ENCODE data around the gene TMEM18. TPM values are rescaled to one million over a fixed set of nuclear protein-coding genes. Genes with fewer than 3 reads are reported as not detected.

Gene TMEM18
- total RNA-seq, 4 donors from 2014 or later, result 20.1 to 44.1 (median 23.4) TPM

DNA sequence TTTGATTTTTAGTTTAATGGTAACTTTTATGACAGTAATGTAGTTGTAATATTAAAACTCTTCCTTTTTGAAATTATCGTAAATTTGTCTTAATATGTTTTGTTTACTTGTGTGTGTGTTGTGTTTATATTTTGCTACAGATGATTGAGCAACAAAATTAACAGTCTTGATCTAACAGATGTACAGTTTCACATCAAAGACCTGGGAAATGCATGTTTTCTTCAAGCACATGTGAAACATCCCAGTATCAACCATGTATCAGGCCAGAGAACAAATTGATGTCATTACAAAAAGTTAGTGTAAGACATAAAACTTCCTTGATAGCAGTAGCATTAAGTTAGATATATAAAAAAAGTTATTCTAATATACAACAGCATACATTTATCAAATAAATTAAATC lies 45.5 kb downstream of the TMEM18 start:
- Histone ChIP-seq H3K4me1 (peaks cover 0 to 5% (median 2%) of the 10 kb centered on the region in 4 donors), H3K4me3 (no peak overlapping the region), H3K27ac (no peak overlapping the region), H3K36me3 (no peaks in the 10 kb centered on the region), H3K9me3 (no peaks in the 10 kb centered on the region), H3K27me3 (no peaks in the 10 kb centered on the region)
- TF ChIP-seq, protein P1, sequence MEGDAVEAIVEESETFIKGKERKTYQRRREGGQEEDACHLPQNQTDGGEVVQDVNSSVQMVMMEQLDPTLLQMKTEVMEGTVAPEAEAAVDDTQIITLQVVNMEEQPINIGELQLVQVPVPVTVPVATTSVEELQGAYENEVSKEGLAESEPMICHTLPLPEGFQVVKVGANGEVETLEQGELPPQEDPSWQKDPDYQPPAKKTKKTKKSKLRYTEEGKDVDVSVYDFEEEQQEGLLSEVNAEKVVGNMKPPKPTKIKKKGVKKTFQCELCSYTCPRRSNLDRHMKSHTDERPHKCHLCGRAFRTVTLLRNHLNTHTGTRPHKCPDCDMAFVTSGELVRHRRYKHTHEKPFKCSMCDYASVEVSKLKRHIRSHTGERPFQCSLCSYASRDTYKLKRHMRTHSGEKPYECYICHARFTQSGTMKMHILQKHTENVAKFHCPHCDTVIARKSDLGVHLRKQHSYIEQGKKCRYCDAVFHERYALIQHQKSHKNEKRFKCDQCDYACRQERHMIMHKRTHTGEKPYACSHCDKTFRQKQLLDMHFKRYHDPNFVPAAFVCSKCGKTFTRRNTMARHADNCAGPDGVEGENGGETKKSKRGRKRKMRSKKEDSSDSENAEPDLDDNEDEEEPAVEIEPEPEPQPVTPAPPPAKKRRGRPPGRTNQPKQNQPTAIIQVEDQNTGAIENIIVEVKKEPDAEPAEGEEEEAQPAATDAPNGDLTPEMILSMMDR (IDR thresholded peaks at IDR 0.05), result no peak
- TF ChIP-seq POLR2A (IDR thresholded peaks at IDR 0.05) (no peak), EP300 (IDR thresholded peaks at IDR 0.05) (no peak)
- 92 to 97% methylated on average over 1 of the region's 1 CpG for WGBS, 2 donors
- no peak for DNase-seq (ENCODE audit: low spot score in 2 of 2)

DNA sequence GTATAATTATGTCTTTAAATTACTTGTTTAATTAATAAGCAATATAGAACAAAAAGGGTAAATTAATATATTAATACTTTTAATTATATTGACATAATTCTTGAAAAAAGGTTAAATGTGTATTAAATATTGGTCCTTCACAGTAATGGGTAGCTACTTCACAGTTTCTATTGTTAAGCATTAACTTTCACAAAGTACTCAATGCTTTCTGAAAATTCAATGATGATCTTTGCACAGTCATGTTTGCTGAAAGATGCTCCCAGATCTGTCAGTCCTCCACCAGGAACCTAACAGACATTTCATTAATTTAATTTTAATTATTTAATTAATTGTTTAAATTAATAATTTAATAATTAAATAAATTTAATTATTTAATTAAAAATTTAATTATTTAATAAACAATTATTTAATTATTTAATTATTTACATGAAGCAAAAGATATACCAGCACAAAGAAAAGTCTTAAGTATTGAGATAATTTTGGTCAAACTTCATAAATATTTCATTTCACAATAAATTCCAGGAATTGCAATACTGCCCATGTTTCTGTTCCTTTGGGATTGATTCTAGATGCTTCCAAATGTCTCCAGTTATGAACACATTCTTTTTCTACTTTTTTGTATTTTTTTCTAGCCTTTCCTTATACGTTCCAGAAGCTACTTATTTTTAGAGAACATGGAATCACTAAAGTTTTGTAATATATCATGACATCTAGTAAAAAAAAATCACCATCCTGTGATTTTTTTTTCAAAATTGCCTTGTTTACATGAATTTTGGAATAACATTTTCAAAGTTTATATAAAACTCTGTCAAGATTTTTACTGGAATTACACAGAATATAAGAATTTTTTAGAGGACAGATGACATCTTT lies 46.5 kb downstream of the TMEM18 start:
- no peaks in the 10 kb centered on the region for H3K4me1 ChIP-seq
- H3K27ac ChIP-seq, result no peak overlapping the region
- 0% methylated on average over 1 of the region's 1 CpG for WGBS, 2 donors
- TF ChIP-seq, protein P1 (IDR thresholded peaks at IDR 0.05), result no peak
- no peak for TF ChIP-seq EP300 (IDR thresholded peaks at IDR 0.05)
- TF ChIP-seq POLR2A (IDR thresholded peaks at IDR 0.05), result no peak
- DNase-seq (ENCODE audit: low spot score in 2 of 2), result no peak
- H3K36me3 ChIP-seq, result no peaks in the 10 kb centered on the region
- H3K9me3 ChIP-seq, result no peaks in the 10 kb centered on the region
- no peaks in the 10 kb centered on the region for H3K27me3 ChIP-seq
- no peak overlapping the region for H3K4me3 ChIP-seq

DNA sequence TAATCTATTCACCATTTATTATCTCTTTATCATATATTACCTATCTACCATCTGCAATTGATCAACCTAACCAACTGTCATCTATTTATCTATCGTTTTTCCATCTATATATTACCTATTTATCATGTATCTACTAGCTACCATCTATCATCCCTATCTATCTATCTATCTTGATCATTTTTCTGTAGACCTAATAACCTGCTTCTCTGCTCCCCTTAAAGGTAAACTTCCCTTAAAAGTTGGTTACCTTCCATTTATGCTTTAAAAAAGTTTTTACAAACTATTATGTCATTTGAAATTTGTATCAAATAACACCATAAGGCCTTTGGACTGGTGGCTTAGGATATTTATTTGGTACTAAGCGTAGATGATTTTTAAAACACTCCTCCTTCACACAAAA lies 47.2 kb downstream of the TMEM18 start:
- H3K36me3 ChIP-seq, result no peaks in the 10 kb centered on the region
- 39 to 41% methylated on average over 2 of the region's 2 CpGs for WGBS, 2 donors
- no peaks in the 10 kb centered on the region for H3K4me1 ChIP-seq
- no peaks in the 10 kb centered on the region for H3K9me3 ChIP-seq
- no peaks in the 10 kb centered on the region for H3K27me3 ChIP-seq
- no peak for DNase-seq (ENCODE audit: low spot score in 2 of 2)
- no peak overlapping the region for H3K27ac ChIP-seq
- no peak overlapping the region for H3K4me3 ChIP-seq
- TF ChIP-seq EP300 (IDR thresholded peaks at IDR 0.05) (no peak), POLR2A (IDR thresholded peaks at IDR 0.05) (no peak)
- TF ChIP-seq, protein P1 (IDR thresholded peaks at IDR 0.05), result no peak

DNA sequence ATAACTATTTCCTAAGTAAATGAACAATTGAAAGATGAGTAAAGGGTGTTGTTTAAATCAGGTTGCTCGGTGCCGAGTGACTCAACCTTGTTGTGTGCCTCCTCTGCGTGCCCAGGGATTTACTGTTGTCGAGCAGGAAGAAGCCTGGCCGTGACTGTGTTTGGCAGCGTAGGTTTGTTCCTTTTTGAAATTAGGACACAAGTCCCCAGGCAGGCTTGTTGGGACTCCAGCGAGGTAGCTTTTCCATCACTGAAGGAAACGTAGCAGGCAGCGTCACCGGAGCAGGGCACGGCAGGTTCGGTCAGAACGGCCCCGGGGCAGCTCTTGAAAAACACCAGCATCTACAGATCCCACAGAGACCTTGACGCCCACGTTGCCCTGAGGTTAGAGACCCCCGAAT lies 48.6 kb downstream of the TMEM18 start:
- H3K36me3 ChIP-seq, result no peaks in the 10 kb centered on the region
- no peaks in the 10 kb centered on the region for H3K4me1 ChIP-seq
- WGBS, 2 donors, result 75 to 81% methylated on average over 17 of the region's 17 CpGs
- TF ChIP-seq POLR2A (IDR thresholded peaks at IDR 0.05) (no peak), EP300 (IDR thresholded peaks at IDR 0.05) (no peak)
- TF ChIP-seq, protein P1 (IDR thresholded peaks at IDR 0.05), result no peak
- no peak overlapping the region for H3K4me3 ChIP-seq
- no peak overlapping the region for H3K27ac ChIP-seq
- H3K27me3 ChIP-seq, result no peaks in the 10 kb centered on the region
- no peaks in the 10 kb centered on the region for H3K9me3 ChIP-seq
- peak in 1 of 2 donors; percentile 3 for DNase-seq (ENCODE audit: low spot score in 2 of 2)

DNA sequence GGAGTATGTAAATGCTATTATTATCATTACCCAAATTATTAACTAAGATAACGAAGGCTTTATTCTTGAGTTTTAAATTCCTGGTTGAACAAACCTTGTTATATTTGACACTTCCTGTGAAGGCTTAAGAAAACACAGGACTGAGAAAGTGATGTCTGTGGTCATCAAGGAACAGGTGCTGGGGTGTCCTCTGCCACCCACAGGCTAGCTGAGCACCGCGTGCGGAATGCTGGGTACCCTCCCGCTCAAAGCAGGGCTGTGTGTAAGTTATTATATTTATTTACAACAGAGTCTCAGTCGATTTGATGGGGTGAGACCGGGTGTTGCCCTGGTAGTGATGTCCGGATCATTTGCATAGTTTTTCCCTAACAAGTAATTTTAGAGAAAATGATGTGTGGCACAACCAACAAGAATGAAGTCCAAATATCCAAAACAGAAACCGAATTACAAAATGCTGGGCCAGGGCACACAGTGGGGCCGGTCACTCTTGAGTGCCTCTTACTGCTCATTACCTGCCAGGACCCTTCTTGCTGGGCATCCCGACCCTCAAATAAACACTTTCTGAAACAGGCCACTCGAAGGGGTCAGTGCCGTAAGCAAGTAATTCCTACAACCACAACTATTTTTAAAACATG lies 49.2 kb downstream of the TMEM18 start:
- no peak for TF ChIP-seq EP300 (IDR thresholded peaks at IDR 0.05)
- no peak for TF ChIP-seq POLR2A (IDR thresholded peaks at IDR 0.05)
- TF ChIP-seq, protein P1 (IDR thresholded peaks at IDR 0.05), result no peak
- WGBS, 2 donors, result 89 to 90% methylated on average over 13 of the region's 13 CpGs
- Histone ChIP-seq H3K4me3 (no peak overlapping the region), H3K9me3 (no peaks in the 10 kb centered on the region), H3K36me3 (no peaks in the 10 kb centered on the region), H3K27ac (no peak overlapping the region), H3K4me1 (no peaks in the 10 kb centered on the region), H3K27me3 (no peaks in the 10 kb centered on the region)
- peak in 1 of 2 donors; percentile 2 for DNase-seq (ENCODE audit: low spot score in 2 of 2)

Data from tibial nerve (tissue), 4 donors.